Neural cell (in vitro differentiated cells): ENCODE data around the gene EXOC6B.

Experiments
- EZH2 ChIP-seq: fragments of 200-600, 300-800 bp; shearing (Covaris generic), sonication (generic); IDR thresholded peaks from 2 replicates; pipeline ENCODE4 v1.6.1; 2014; ENCODE audit warnings: antibody characterized with exemption, low read length, borderline replicate concordance, mild to moderate bottlenecking; ENCODE audit not compliant: insufficient read depth, poor library complexity, severe bottlenecking
- POLR2AphosphoS5 ChIP-seq: IDR thresholded peaks from 2 replicates; pipeline ENCODE4 v1.6.1; 2012
- TF ChIP-seq, protein P1 (sequence below): fragments of 450-650 bp; IDR thresholded peaks from 2 replicates; pipeline ENCODE4 v1.5.1; 2014; ENCODE audit warnings: antibody characterized with exemption, mild to moderate bottlenecking, moderate library complexity; ENCODE audit not compliant: poor library complexity, severe bottlenecking

GRCh38 chr2:72727356-72727755, 98.5 kb downstream of the EXOC6B start:
- TF ChIP-seq, protein P1, sequence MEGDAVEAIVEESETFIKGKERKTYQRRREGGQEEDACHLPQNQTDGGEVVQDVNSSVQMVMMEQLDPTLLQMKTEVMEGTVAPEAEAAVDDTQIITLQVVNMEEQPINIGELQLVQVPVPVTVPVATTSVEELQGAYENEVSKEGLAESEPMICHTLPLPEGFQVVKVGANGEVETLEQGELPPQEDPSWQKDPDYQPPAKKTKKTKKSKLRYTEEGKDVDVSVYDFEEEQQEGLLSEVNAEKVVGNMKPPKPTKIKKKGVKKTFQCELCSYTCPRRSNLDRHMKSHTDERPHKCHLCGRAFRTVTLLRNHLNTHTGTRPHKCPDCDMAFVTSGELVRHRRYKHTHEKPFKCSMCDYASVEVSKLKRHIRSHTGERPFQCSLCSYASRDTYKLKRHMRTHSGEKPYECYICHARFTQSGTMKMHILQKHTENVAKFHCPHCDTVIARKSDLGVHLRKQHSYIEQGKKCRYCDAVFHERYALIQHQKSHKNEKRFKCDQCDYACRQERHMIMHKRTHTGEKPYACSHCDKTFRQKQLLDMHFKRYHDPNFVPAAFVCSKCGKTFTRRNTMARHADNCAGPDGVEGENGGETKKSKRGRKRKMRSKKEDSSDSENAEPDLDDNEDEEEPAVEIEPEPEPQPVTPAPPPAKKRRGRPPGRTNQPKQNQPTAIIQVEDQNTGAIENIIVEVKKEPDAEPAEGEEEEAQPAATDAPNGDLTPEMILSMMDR: no peak
- TF ChIP-seq EZH2 (no peak), POLR2AphosphoS5 (no peak)
